HAP-1 (cell line): ENCODE measurements around the gene DDX59.

Experiments
- DNase-seq, 2 experiments: peaks; one replicate each; pipeline ENCODE4 v3.0.0-alpha.2; 2016 to 2020; ENCODE audit warnings: low spot score in 2 of 2
- H3K27me3 ChIP-seq: fragments of 250-450 bp; sonication (Bioruptor Pico); 2 replicates; pipeline ENCODE4 v1.5.1; 2020; ENCODE audit warnings: low read depth, mild to moderate bottlenecking, moderate library complexity
- H3K36me3 ChIP-seq: fragments of 250-450 bp; sonication (Bioruptor Pico); replicated peaks from 2 replicates; pipeline ENCODE4 v1.5.1; 2020; ENCODE audit warnings: mild to moderate bottlenecking
- H3K4me1 ChIP-seq: fragments of 250-450 bp; sonication (Bioruptor Pico); 2 replicates; pipeline ENCODE4 v1.5.1; 2020; ENCODE audit warnings: mild to moderate bottlenecking
- H3K4me3 ChIP-seq: fragments of 250-450 bp; sonication (Bioruptor Pico); 2 replicates; pipeline ENCODE4 v1.5.1; 2020; ENCODE audit warnings: mild to moderate bottlenecking, moderate library complexity
- H3K9me3 ChIP-seq: fragments of 250-450 bp; sonication (Bioruptor Pico); 2 replicates; pipeline ENCODE4 v1.5.1; 2020; ENCODE audit warnings: mild to moderate bottlenecking, moderate library complexity
- in situ Hi-C: fragments of 300-500 bp; cut with MboI; formaldehyde crosslinking; loops from 3 replicates; pipeline ENCODE4 v1.14.3; 2020; ENCODE audit warnings: low sequenced_read_pairs, inconsistent platforms, mixed read lengths

Gene DDX59

GRCh38 chr1:200684015-200684414, 14.3 kb upstream of the DDX59 start:
- in situ Hi-C loops: no loop called here
- Histone ChIP-seq H3K9me3 (no peaks in the 10 kb centered on the region), H3K4me3 (no peak overlapping the region)

GRCh38 chr1:200683298-200683697, 13.6 kb upstream of the DDX59 start:
- Histone ChIP-seq H3K36me3 (no peaks in the 10 kb centered on the region), H3K9me3 (no peaks in the 10 kb centered on the region), H3K27me3 (no peaks in the 10 kb centered on the region), H3K4me3 (no peak overlapping the region), H3K4me1 (peaks cover 4% of the 10 kb centered on the region; the same call in 1 of the 2 replicates)
- no peak for DNase-seq
- in situ Hi-C loops: no loop called here

More at GRCh38 chr1:200684015-200684414, 14.3 kb upstream of the DDX59 start:
- Histone ChIP-seq H3K36me3 (no peaks in the 10 kb centered on the region), H3K27me3 (no peaks in the 10 kb centered on the region), H3K4me1 (peaks cover 4% of the 10 kb centered on the region; the same call in 1 of the 2 replicates)
- DNase-seq: no peak

DNA sequence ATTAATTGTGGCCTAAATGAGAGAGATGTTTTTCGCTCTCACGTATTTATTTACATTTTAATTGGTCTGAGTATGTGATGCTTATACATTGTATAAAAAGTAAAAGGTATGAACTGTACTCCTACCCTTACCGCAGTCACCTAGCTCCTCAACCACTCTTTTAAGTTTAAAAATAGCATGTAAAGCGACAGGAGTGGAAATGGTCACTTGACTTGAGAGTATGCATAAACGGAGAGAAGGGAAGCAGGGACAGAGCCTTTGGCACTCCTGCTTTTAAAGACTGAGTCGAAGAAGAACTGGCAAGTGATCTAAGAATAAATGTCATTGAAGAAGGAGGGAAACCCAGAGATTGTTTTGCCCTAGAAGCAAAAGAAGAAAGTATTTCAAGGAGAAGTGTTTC, 11.5 kb upstream of the DDX59 start:
- no peak overlapping the region for H3K4me3 ChIP-seq
- in situ Hi-C loops: no loop called here
- H3K9me3 ChIP-seq: no peaks in the 10 kb centered on the region
- no peaks in the 10 kb centered on the region for H3K4me1 ChIP-seq
- H3K27me3 ChIP-seq: no peaks in the 10 kb centered on the region
- H3K36me3 ChIP-seq: no peaks in the 10 kb centered on the region
- DNase-seq: no peak

DNA sequence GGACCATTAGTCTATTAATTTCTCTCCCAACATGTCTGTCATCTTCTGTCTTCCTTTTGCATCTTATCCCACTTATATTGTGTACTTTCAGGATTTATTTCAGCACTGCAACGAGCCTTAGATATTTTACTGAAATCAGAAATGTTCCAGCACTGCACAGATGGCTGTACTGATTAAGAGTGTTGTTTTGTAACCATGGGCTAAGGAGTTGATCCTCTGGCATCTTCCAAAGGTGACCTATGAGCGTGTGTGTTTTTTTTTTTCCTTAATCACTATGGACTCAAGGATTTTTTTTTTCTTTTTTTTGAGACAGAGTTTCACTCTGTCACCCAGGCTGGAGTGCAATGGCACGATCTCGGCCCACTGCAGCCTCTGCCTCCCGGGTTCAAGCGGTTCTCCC, 7.1 kb upstream of the DDX59 start:
- no peak for DNase-seq
- Histone ChIP-seq H3K36me3 (no peaks in the 10 kb centered on the region), H3K4me3 (no peak overlapping the region), H3K9me3 (no peaks in the 10 kb centered on the region), H3K27me3 (no peaks in the 10 kb centered on the region), H3K4me1 (no peaks in the 10 kb centered on the region)
- in situ Hi-C loops: no loop called here

DNA sequence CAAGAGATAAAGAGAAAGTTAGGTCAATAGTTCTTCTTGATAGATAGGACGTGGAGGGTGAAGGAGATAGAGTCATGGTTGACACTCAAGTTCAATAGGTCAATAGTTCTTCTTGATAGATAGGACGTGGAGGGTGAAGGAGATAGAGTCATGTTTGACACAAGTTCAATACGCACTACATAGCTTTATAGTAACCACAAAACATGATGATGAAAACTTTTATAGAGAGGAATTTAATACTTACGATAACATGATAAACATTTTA, 5.8 kb upstream of the DDX59 start:
- no peak for DNase-seq
- Histone ChIP-seq H3K4me1 (peaks cover 9% of the 10 kb centered on the region), H3K27me3 (no peaks in the 10 kb centered on the region), H3K9me3 (no peaks in the 10 kb centered on the region), H3K4me3 (no peak overlapping the region), H3K36me3 (no peaks in the 10 kb centered on the region)
- in situ Hi-C loops: no loop called here

DNA sequence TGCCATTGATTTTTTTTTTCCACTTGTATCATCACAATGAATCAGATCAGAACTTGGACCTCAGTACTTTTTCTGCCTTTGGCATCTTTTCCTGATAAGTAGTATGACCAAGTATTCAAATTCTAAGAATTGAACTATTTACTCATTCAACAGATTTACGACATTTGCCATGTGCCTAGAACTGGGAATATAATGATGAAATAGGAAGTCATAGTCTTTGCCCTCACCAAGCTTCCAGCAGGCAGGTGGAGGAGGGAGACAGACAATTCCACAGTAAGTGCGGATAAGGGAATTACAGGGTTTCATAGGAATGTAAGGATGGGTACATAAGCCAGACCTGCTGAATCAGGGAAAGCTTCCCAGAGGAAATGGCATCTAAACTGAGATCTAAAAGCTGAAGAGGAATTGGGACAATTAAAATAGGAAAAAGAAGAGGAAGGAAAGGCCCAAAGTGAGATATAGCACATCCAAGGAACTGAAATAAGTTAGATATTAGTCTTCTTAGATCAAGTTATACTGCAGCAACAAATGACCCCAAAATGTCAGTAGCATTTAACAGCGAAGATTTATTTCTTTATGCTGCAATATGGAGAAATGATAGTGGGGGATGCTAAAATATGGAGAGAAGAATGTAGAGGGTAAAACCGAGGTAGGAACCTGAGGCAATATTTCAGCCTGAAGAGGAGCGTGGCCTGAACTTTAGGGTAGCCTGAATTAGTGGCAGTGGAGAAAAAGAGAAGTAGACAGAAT, 5.3 kb upstream of the DDX59 start:
- H3K4me3 ChIP-seq: no peak overlapping the region
- in situ Hi-C loops: no loop called here
- no peaks in the 10 kb centered on the region for H3K9me3 ChIP-seq

GRCh38 chr1:200673952-200674823, 4.5 kb upstream of the DDX59 start:
- H3K9me3 ChIP-seq: no peaks in the 10 kb centered on the region
- no peaks in the 10 kb centered on the region for H3K36me3 ChIP-seq
- in situ Hi-C loops: no loop called here
- no peak overlapping the region for H3K4me3 ChIP-seq
- no peak for DNase-seq
- no peaks in the 10 kb centered on the region for H3K27me3 ChIP-seq
- peaks cover 10% of the 10 kb centered on the region for H3K4me1 ChIP-seq

More for the DNA sequence above, 5.3 kb upstream of the DDX59 start:
- DNase-seq: no peak
- H3K27me3 ChIP-seq: no peaks in the 10 kb centered on the region
- H3K36me3 ChIP-seq: no peaks in the 10 kb centered on the region
- H3K4me1 ChIP-seq: peaks cover 10% of the 10 kb centered on the region

DNA sequence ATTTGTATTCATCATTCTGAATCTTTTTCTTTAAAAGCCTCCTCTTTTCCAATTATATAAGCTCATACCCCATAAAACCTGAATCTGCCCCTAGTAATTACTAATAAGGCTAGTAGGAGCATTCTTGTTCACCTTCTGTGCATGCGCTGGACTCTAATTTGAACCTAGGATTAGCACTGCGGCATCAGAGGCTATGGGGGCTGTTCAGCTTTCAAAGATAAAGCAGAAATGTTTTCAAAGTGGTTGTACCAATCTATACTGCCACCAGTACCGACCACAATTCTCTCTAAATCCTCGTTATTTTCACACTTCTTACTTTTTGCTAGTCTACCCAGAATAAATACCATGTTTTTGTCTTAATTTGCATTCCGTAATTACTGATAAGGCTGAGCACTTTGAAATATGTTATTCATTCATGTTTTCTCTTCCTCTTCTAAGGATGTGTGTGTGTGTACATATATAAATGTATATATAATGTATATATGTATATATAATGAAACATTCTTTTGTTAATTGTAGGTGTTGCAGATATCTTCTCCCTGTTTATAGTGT, 1.6 kb upstream of the DDX59 start:
- no peaks in the 10 kb centered on the region for H3K9me3 ChIP-seq
- peak overlapping the region; percentile 79; the same call in 1 of the 2 replicates for H3K4me3 ChIP-seq
- H3K4me1 ChIP-seq: peaks cover 20% of the 10 kb centered on the region
- no peaks in the 10 kb centered on the region for H3K27me3 ChIP-seq
- in situ Hi-C loops: no loop called here
- no peak for DNase-seq
- no peaks in the 10 kb centered on the region for H3K36me3 ChIP-seq

- Histone ChIP-seq H3K4me3 (peak overlapping the region; percentile 79), H3K36me3 (0 out of 2 replicates have a peak, but pooled peaks cover 3% of the 10 kb centered on the region), H3K9me3 (no peaks in the 10 kb centered on the region), H3K27me3 (no peaks in the 10 kb centered on the region), H3K4me1 (peaks cover 28% of the 10 kb centered on the region)
- in situ Hi-C loops: no loop called here
- DNase-seq: peak; percentile 42 to 57
These were observed 773 bp upstream of the DDX59 start for GRCh38 chr1:200670242-200671118.

- no peak for DNase-seq
- no peaks in the 10 kb centered on the region for H3K27me3 ChIP-seq
- no peaks in the 10 kb centered on the region for H3K9me3 ChIP-seq
- peaks cover 29% of the 10 kb centered on the region for H3K4me1 ChIP-seq
- in situ Hi-C loops: no loop called here
- H3K4me3 ChIP-seq: peak overlapping the region; percentile 79
- peaks cover 9% of the 10 kb centered on the region for H3K36me3 ChIP-seq
These were observed 993 bp downstream of the DDX59 start for GRCh38 chr1:200668514-200669313.

DNA sequence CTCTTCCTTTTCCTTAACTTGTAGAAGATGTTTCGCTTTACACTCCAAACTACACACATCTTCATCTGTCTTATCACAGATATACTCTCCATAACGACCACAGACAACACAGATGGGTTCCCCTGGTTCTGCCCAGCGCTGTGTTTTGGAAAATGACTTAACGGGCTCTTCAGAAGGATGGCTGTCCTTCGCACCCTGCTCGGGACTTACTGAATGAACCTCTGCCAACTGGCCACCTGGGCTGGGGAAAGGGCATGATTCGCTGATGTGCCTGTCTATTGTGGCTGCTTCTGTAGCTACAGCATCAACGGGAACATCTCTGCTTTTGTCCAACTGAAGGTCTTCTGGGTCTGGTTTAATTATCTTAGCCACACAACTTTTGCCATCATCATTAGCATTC, 3.4 kb downstream of the DDX59 start:
- no peak for DNase-seq
- in situ Hi-C loops: no loop called here
- H3K4me3 ChIP-seq: no peak overlapping the region
- no peaks in the 10 kb centered on the region for H3K9me3 ChIP-seq
- peaks cover 15% of the 10 kb centered on the region for H3K36me3 ChIP-seq
- no peaks in the 10 kb centered on the region for H3K27me3 ChIP-seq
- peaks cover 28% of the 10 kb centered on the region for H3K4me1 ChIP-seq

DNA sequence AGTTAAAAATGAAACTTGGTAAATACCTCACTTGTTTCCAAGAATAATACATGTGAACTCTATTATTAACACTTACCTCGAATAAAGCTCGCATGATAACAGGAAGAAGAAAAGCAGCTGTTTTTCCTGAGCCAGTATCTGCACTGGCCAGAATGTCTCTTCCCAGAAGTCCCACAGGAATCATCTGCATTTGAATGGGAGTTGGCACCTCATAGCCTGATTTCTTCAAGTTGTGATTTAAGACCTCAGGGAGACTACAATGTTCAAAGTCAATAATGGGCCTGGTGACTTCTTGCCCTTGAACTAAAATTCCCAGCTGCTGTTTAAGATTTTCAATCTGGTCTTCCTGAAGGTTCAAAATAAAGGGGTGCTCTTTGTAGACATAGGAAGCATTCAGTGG, 3.8 kb downstream of the DDX59 start:
- H3K9me3 ChIP-seq: no peaks in the 10 kb centered on the region
- no peak overlapping the region for H3K4me3 ChIP-seq
- peak; percentile 53 to 79 for DNase-seq
- H3K36me3 ChIP-seq: peaks cover 15% of the 10 kb centered on the region
- H3K4me1 ChIP-seq: peaks cover 24% of the 10 kb centered on the region
- in situ Hi-C loops: no loop called here
- no peaks in the 10 kb centered on the region for H3K27me3 ChIP-seq

GRCh38 chr1:200660719-200661118, 9.0 kb downstream of the DDX59 start:
- Histone ChIP-seq H3K27me3 (no peaks in the 10 kb centered on the region), H3K9me3 (no peaks in the 10 kb centered on the region), H3K4me1 (peaks cover 3% of the 10 kb centered on the region), H3K4me3 (no peak overlapping the region), H3K36me3 (peaks cover 33% of the 10 kb centered on the region)
- DNase-seq: no peak
- in situ Hi-C loops: no loop called here
